GM18502 (cell line): ENCODE results near the gene TVP23C.
"Not testable (repeated sequence)": the region's sequence is repeated elsewhere in the genome, so short reads cannot be mapped to it uniquely, and the experiment has no call there.

Experiments used
- ATAC-seq: cut with Tn5 transposase; IDR thresholded peaks from one replicate; pipeline ENCODE4 v1.9.1; 2021; ENCODE audit warnings: mild to moderate bottlenecking; ENCODE audit not compliant: unreplicated experiment, poor library complexity

The TVP23C gene

GRCh38 chr17:15533122-15533521 is 30.2 kb downstream of the TVP23C start:
- not testable (repeated sequence) for ATAC-seq

- not testable (repeated sequence) for ATAC-seq
Observed at GRCh38 chr17:15526292-15527218, 36.7 kb downstream of the TVP23C start.

GRCh38 chr17:15524990-15525985 is 38.0 kb downstream of the TVP23C start:
- ATAC-seq, result not testable (repeated sequence)

- ATAC-seq, result no peak
Observed at GRCh38 chr17:15516150-15516549, 47.1 kb downstream of the TVP23C start.

- no peak for ATAC-seq
Observed at GRCh38 chr17:15514469-15514868, 48.8 kb downstream of the TVP23C start.

- no peak for ATAC-seq
Observed at GRCh38 chr17:15513856-15514459, 49.3 kb downstream of the TVP23C start.

GRCh38 chr17:15513058-15513791 is 50.1 kb downstream of the TVP23C start:
- ATAC-seq, result no peak

GRCh38 chr17:15512071-15512709 is 51.1 kb downstream of the TVP23C start:
- ATAC-seq, result no peak

- peak; percentile 50 for ATAC-seq
Observed at GRCh38 chr17:15511142-15511541, 52.1 kb downstream of the TVP23C start.

- no peak for ATAC-seq
Observed at GRCh38 chr17:15510361-15510760, 52.9 kb downstream of the TVP23C start.

GRCh38 chr17:15509095-15509494 is 54.2 kb downstream of the TVP23C start:
- no peak for ATAC-seq

GRCh38 chr17:15508466-15508865 is 54.8 kb downstream of the TVP23C start:
- ATAC-seq, result no peak

- ATAC-seq, result no peak
Observed at GRCh38 chr17:15507896-15508295, 55.4 kb downstream of the TVP23C start.

GRCh38 chr17:15507001-15507400 is 56.3 kb downstream of the TVP23C start:
- ATAC-seq, result no peak

- not testable (repeated sequence) for ATAC-seq
Observed at GRCh38 chr17:15505708-15506107, 57.6 kb downstream of the TVP23C start.

GRCh38 chr17:15503731-15504130 is 59.6 kb downstream of the TVP23C start:
- no peak for ATAC-seq

GRCh38 chr17:15502369-15503112 is 60.7 kb downstream of the TVP23C start:
- peak; percentile 91 for ATAC-seq

GRCh38 chr17:15501793-15502192 is 61.5 kb downstream of the TVP23C start:
- no peak for ATAC-seq

- no peak for ATAC-seq
Observed at GRCh38 chr17:15501282-15501681, 62.0 kb downstream of the TVP23C start.
